SU-DHL-6 (cell line): ENCODE results near the gene ATP4A.

Experiments
- CTCF ChIP-seq: fragments of 200-600 bp; sonication (generic); IDR thresholded peaks from one replicate; pipeline ENCODE4 v1.5.1; 2017; ENCODE audit warnings: antibody characterized with exemption, mild to moderate bottlenecking, low read length, moderate library complexity; ENCODE audit not compliant: insufficient read depth, poor library complexity, severe bottlenecking
- EZH2phosphoT487 ChIP-seq: fragments of 200-600 bp; sonication (generic), shearing (Covaris generic); conservative IDR thresholded peaks from 2 replicates; pipeline ENCODE4 v1.6.1; 2018; ENCODE audit warnings: mild to moderate bottlenecking, antibody characterized with exemption, low read length, moderate library complexity, mixed read lengths

- no peak for TF ChIP-seq CTCF
- no peak for TF ChIP-seq EZH2phosphoT487
These were observed 24.1 kb downstream of the ATP4A start for GRCh38 chr19:35539314-35539713.
